GM12878 (cell line): ENCODE results near the gene RAB31. TPM values are rescaled to one million over a fixed set of nuclear protein-coding genes. Genes with fewer than 3 reads are reported as not detected.

Experiments used
- ATAC-seq: fragments of 200-7000 bp; cut with Tn5 transposase; 3 replicates; pipeline ENCODE4 v1.9.1; 2020; ENCODE audit warnings: mild to moderate bottlenecking, moderate library complexity
- BruUV-seq: library from RNA; stranded (reverse); fragments of 400-500 nt; replicated peaks from 2 replicates; lab custom pipeline; 2021; lab: Mats Ljungman, UMichigan
- CTCF ChIA-PET: fragments of 300-600 bp; sonication (Branson Sonifier 250); formaldehyde crosslinking; extraction: SDS; loops from one replicate; lab custom pipeline; 2021; ENCODE audit warnings: inconsistent platforms; lab: Yijun Ruan, JAX
- POLR2A ChIA-PET: fragments of 350-600 bp; formaldehyde crosslinking; extraction: SDS; loops from one replicate; lab custom pipeline; 2021; ENCODE audit warnings: inconsistent platforms; lab: Charles Lee
- RAD21 ChIA-PET: fragments of 300-600 bp; sonication (Branson Sonifier 250); formaldehyde crosslinking; loops from one replicate; lab custom pipeline; 2023; ENCODE audit warnings: antibody characterized with exemption; ENCODE audit not compliant: unreplicated experiment; lab: Charles Lee
- SMC1A ChIA-PET: fragments of 300-600 bp; sonication (Branson Sonifier 250); formaldehyde crosslinking; loops from one replicate; lab custom pipeline; 2023; ENCODE audit not compliant: unreplicated experiment, uncharacterized antibody; lab: Charles Lee
- DNase-seq: peaks from one replicate; pipeline ENCODE4 v3.0.0-alpha.2; 2011; ENCODE audit warnings: low read depth, low spot score
- FAIRE-seq: peaks from 3 replicates; lab custom pipeline; 2011; peaks lifted over from hg19 to GRCh38; lab: Jason Lieb, UNC
- H2AFZ ChIP-seq: 2 replicates; pipeline ENCODE4 v1.6.0; 2011; ENCODE audit warnings: low read depth, low read length, control low read depth; ENCODE audit not compliant: control insufficient read depth
- H3K27ac ChIP-seq: 2 replicates; pipeline ENCODE4 v1.5.1; 2011; ENCODE audit warnings: control low read depth; ENCODE audit not compliant: control insufficient read depth, insufficient read depth
- H3K27me3 ChIP-seq, 2 experiments: replicated peaks in 1 of 2; 2 replicates each; pipeline versions ENCODE4 v1.6.0 to v1.6.1; 2011; ENCODE audit warnings: low read length in 1 of 2; ENCODE audit not compliant: control insufficient read depth in 2 of 2, insufficient read depth in 2 of 2
- H3K36me3 ChIP-seq, 2 experiments: 2 replicates each; pipeline ENCODE4 v1.5.1; 2011; ENCODE audit warnings: low read length in 1 of 2; ENCODE audit not compliant: control insufficient read depth in 2 of 2, insufficient read depth in 2 of 2
- H3K4me1 ChIP-seq: 2 replicates; pipeline ENCODE4 v1.6.1; 2011; ENCODE audit warnings: mild to moderate bottlenecking, low read length, moderate library complexity, mixed read lengths; ENCODE audit not compliant: control insufficient read depth, insufficient read depth
- H3K4me2 ChIP-seq: 2 replicates; pipeline ENCODE4 v1.6.0; 2011; ENCODE audit warnings: control low read depth; ENCODE audit not compliant: control insufficient read depth, insufficient read depth
- H3K4me3 ChIP-seq: fragments of 200-600 bp; sonication (generic); 2 replicates; pipeline ENCODE4 v1.5.1; 2016
- H3K79me2 ChIP-seq: 2 replicates; pipeline ENCODE4 v1.6.0; 2011; ENCODE audit warnings: low read length; ENCODE audit not compliant: control insufficient read depth, insufficient read depth
- H3K9ac ChIP-seq: 2 replicates; pipeline ENCODE4 v1.8.0; 2011; ENCODE audit warnings: low read length, control low read depth, mixed read lengths; ENCODE audit not compliant: control insufficient read depth, insufficient read depth
- H3K9me3 ChIP-seq: replicated peaks from 3 replicates; pipeline ENCODE4 v1.5.1; 2011; ENCODE audit warnings: mild to moderate bottlenecking, low read length; ENCODE audit not compliant: control insufficient read depth, insufficient read depth
- H4K20me1 ChIP-seq: 2 replicates; pipeline ENCODE4 v1.6.0; 2011; ENCODE audit not compliant: control insufficient read depth, insufficient read depth
- ASH2L ChIP-seq: fragments of 300-600, 200-600 bp; sonication (generic); IDR thresholded peaks from 2 replicates; pipeline ENCODE4 v1.6.1; 2017; ENCODE audit warnings: low read depth, mild to moderate bottlenecking, borderline replicate concordance
- BMI1 ChIP-seq: fragments of 450-650 bp; IDR thresholded peaks from 2 replicates; pipeline ENCODE4 v1.6.1; 2016; ENCODE audit warnings: mild to moderate bottlenecking, moderate library complexity, borderline replicate concordance
- BRCA1 ChIP-seq: IDR thresholded peaks from 2 replicates; pipeline ENCODE4 v1.6.1; 2011; ENCODE audit warnings: low read depth, low read length, improper control_type of control experiment
- CEBPB ChIP-seq, 2 experiments: fragments of 150-350 bp in 1 of 2; IDR thresholded peaks; 2 replicates each; pipeline ENCODE4 v1.6.1; 2012 to 2014; ENCODE audit warnings: low read depth in 2 of 2, low read length in 2 of 2, borderline replicate concordance in 1 of 2, inconsistent platforms in 1 of 2
- HDAC6 ChIP-seq: fragments of 200-600 bp; sonication (generic); IDR thresholded peaks from one replicate; pipeline ENCODE4 v1.8.0; 2017; ENCODE audit warnings: antibody characterized with exemption; ENCODE audit not compliant: unreplicated experiment
- KAT2A ChIP-seq: conservative IDR thresholded peaks from 2 replicates; pipeline ENCODE4 v1.6.1; 2011; ENCODE audit warnings: low read depth, low read length; ENCODE audit not compliant: control insufficient read depth
- KLF5 ChIP-seq: fragments of 450-650 bp; IDR thresholded peaks from 2 replicates; pipeline ENCODE4 v1.6.1; 2014; ENCODE audit warnings: mild to moderate bottlenecking; ENCODE audit not compliant: partially characterized antibody
- MTA2 ChIP-seq: fragments of 450-650 bp; IDR thresholded peaks from 2 replicates; pipeline ENCODE4 v1.6.1; 2016; ENCODE audit warnings: low read depth, mild to moderate bottlenecking, moderate library complexity
- NR2C1 ChIP-seq: fragments of 450-650 bp; IDR thresholded peaks from 2 replicates; pipeline ENCODE4 v1.6.1; 2017; ENCODE audit warnings: antibody characterized with exemption, mild to moderate bottlenecking, moderate library complexity
- PML ChIP-seq: IDR thresholded peaks from 2 replicates; pipeline ENCODE4 v1.6.1; 2012; ENCODE audit warnings: low read length, inconsistent platforms
- POLR2A ChIP-seq: IDR thresholded peaks from 2 replicates; pipeline ENCODE4 v1.6.1; 2011; ENCODE audit warnings: low read depth, mild to moderate bottlenecking, low read length
- SREBF1 ChIP-seq: IDR thresholded peaks from 2 replicates; pipeline ENCODE4 v1.6.1; 2012; ENCODE audit warnings: mild to moderate bottlenecking, low read length
- TCF12 ChIP-seq: IDR thresholded peaks from 2 replicates; pipeline ENCODE4 v1.6.1; 2011; ENCODE audit warnings: low read depth, mild to moderate bottlenecking, low read length
- TCF7 ChIP-seq: IDR thresholded peaks from 2 replicates; pipeline ENCODE4 v1.6.1; 2014; ENCODE audit warnings: antibody characterized with exemption, borderline replicate concordance
- WRNIP1 ChIP-seq: IDR thresholded peaks from 2 replicates; pipeline ENCODE4 v1.6.1; 2011; ENCODE audit warnings: low read depth, low read length, improper control_type of control experiment, borderline replicate concordance
- ZNF24 ChIP-seq: fragments of 450-650 bp; IDR thresholded peaks from 2 replicates; pipeline ENCODE4 v1.6.1; 2017; ENCODE audit warnings: antibody characterized with exemption, mild to moderate bottlenecking
- ZNF384 ChIP-seq: IDR thresholded peaks from 2 replicates; pipeline ENCODE4 v1.6.1; 2012; ENCODE audit warnings: low read depth, mild to moderate bottlenecking, low read length, improper control_type of control experiment, borderline replicate concordance
- ZSCAN29 ChIP-seq: fragments of 450-650 bp; IDR thresholded peaks from 2 replicates; pipeline ENCODE4 v1.6.1; 2017; ENCODE audit warnings: mild to moderate bottlenecking, moderate library complexity
- WGBS: methylation state at CpG from one replicate; pipeline ENCODE4 v1.1.6; 2016; ENCODE audit warnings: low lambda C conversion rate; ENCODE audit not compliant: insufficient replicate concordance, insufficient coverage; ENCODE audit errors: missing lambda C conversion rate; 5-methylcytosine and 5-hydroxymethylcytosine counted together
- in situ Hi-C: fragments of 300-500 bp; cut with MboI; formaldehyde crosslinking; loops from 9 replicates; pipeline ENCODE4 v1.14.3; 2018; ENCODE audit warnings: mixed read lengths
- intact Hi-C: fragments of 100-400 bp; cut with micrococcal nuclease; formaldehyde crosslinking; loops from one replicate; pipeline ENCODE4 v1.14.2; 2022; ENCODE audit not compliant: unreplicated experiment
- polyA plus RNA-seq, 11 experiments: library from polyadenylated mRNA; depleted of rRNA in 4 of 11; unstranded in 6 of 11; stranded (reverse) in 5 of 11; fragments of >200 nt; fragmentation: Nextera tagmentation in 4 of 11; fragmentation: Illumina TruSeq in 1 of 11; extraction: Ambion mirVana in 4 of 11; extraction: Trizol in 1 of 11; gene quantifications; 1 replicate in 1 of 11; 2 replicates in 10 of 11; pipeline versions ENCODE4 v1.2.1 to v1.2.3, GENCODE V29; 2011 to 2016; ENCODE audit warnings: inconsistent platforms in 2 of 11, missing spikeins in 2 of 11, low read depth in 1 of 11
- total RNA-seq, 4 experiments: library from RNA; depleted of rRNA in 3 of 4; stranded (reverse); fragments of >200 nt in 3 of 4; fragmentation: Illumina TruSeq in 1 of 4; extraction: Trizol in 1 of 4; gene quantifications; 2 replicates each; pipeline versions ENCODE4 v1.2.1 to v1.2.3, GENCODE V29; 2013 to 2021
- TF ChIP-seq, protein P1 (sequence below): fragments of 450-650 bp; IDR thresholded peaks from 2 replicates; pipeline ENCODE4 v1.6.1; 2016; ENCODE audit warnings: mild to moderate bottlenecking

The RAB31 gene
- total and polyA plus RNA-seq, 10 of the 15 experiments (the other 5 are each of a cell fraction or from before 2014, with no cell fraction given) = 0.80 to 23.3 (median 12.2) TPM

DNA sequence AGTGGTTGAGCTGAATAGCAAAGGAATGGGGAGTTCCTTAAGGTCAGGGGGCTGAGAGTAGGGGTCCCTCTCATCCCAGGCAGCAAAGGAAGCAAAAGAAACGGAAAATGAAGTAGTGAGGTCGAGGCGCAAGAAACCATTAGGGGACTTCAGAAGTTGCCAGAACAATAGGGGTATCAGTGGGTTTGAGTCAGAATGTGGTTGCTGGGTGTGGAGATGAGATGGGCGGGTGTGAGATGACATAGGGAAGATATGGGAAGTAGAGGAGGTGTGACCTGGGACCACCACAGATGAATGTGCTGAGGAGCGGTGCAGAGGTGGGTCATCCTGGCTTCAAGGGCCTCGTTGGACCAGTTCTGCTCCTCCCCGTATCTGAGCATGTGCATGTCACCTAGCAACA is 192.6 kb downstream of the RAB31 start:
- no peak overlapping the region for H3K4me2 ChIP-seq
- WGBS = 52% methylated on average over 7 of the region's 7 CpGs

GRCh38 chr18:9901377-9901776 is 193.3 kb downstream of the RAB31 start:
- no TSS peak for BruUV-seq
- in situ Hi-C loops = loop anchor here (25.0 kb wide), 2 partner anchors 289 to 1289 kb away; partner anchors contain the start of genes PPP4R1 and RAB12
- H3K27me3 ChIP-seq = no peaks in the 10 kb centered on the region
- RAD21 ChIA-PET = no interaction called here
- H3K9me3 ChIP-seq = no peaks in the 10 kb centered on the region
- FAIRE-seq (no peak), ATAC-seq (no peak), DNase-seq (no peak)
- H3K9ac ChIP-seq = no peak overlapping the region
- H3K4me2 ChIP-seq = no peak overlapping the region
- POLR2A ChIA-PET = no interaction called here
- no peaks in the 10 kb centered on the region for H3K79me2 ChIP-seq
- H3K4me3 ChIP-seq = no peak overlapping the region
- SMC1A ChIA-PET = interaction anchor here (0.7 kb wide), 1 partner anchor 51 kb away, joined by 5 read pairs; no protein-coding TSS in a partner anchor
- H3K4me1 ChIP-seq = no peaks in the 10 kb centered on the region
- H2AFZ ChIP-seq = no peak overlapping the region
- no peaks in the 10 kb centered on the region for H4K20me1 ChIP-seq
- no peak for TF ChIP-seq ASH2L
- no peak for TF ChIP-seq BMI1
- TF ChIP-seq KLF5 = no peak
- TF ChIP-seq, protein P1, sequence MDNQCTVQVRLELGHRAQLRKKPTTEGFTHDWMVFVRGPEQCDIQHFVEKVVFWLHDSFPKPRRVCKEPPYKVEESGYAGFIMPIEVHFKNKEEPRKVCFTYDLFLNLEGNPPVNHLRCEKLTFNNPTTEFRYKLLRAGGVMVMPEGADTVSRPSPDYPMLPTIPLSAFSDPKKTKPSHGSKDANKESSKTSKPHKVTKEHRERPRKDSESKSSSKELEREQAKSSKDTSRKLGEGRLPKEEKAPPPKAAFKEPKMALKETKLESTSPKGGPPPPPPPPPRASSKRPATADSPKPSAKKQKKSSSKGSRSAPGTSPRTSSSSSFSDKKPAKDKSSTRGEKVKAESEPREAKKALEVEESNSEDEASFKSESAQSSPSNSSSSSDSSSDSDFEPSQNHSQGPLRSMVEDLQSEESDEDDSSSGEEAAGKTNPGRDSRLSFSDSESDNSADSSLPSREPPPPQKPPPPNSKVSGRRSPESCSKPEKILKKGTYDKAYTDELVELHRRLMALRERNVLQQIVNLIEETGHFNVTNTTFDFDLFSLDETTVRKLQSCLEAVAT = no peak
- no peak for TF ChIP-seq CEBPB (IDR thresholded peaks at IDR 0.05; ENCODE audit: borderline replicate concordance in 1 of 2, low read depth in 2 of 2, low read length in 2 of 2)
- no peak for TF ChIP-seq NR2C1
- no peak for TF ChIP-seq TCF7
- no peak for TF ChIP-seq TCF12
- no peak for TF ChIP-seq KAT2A
- TF ChIP-seq MTA2 = no peak
- TF ChIP-seq POLR2A = no peak
- WGBS = 65% methylated on average over 3 of the region's 3 CpGs
- CTCF ChIA-PET = interaction anchor here (0.6 kb wide), 1 partner anchor 131 kb away, joined by 3 read pairs; no protein-coding TSS in a partner anchor
- H3K36me3 ChIP-seq = no peaks in the 10 kb centered on the region
- no peak overlapping the region for H3K27ac ChIP-seq
- intact Hi-C loops = no loop called here

More for the DNA sequence above, 192.6 kb downstream of the RAB31 start:
- ATAC-seq (no peak), FAIRE-seq (no peak), DNase-seq (no peak)
- intact Hi-C loops = no loop called here
- Histone ChIP-seq H4K20me1 (no peaks in the 10 kb centered on the region), H3K4me3 (no peak overlapping the region), H3K79me2 (no peaks in the 10 kb centered on the region), H3K9ac (no peak overlapping the region), H2AFZ (no peak overlapping the region), H3K9me3 (no peaks in the 10 kb centered on the region), H3K4me1 (no peaks in the 10 kb centered on the region), H3K27ac (no peak overlapping the region), H3K36me3 (no peaks in the 10 kb centered on the region), H3K27me3 (no peaks in the 10 kb centered on the region)
- in situ Hi-C loops = loop anchor here (25.0 kb wide), 2 partner anchors 288 to 1288 kb away; partner anchors contain the start of genes PPP4R1 and RAB12
- SMC1A ChIA-PET = no interaction called here
- no TSS peak for BruUV-seq
- TF ChIP-seq HDAC6 (no peak), SREBF1 (no peak), ZNF24 (no peak), PML (no peak), ZNF384 (no peak), WRNIP1 (no peak), ZSCAN29 (no peak), BRCA1 (no peak)
- CTCF ChIA-PET = no interaction called here
- POLR2A ChIA-PET = no interaction called here
- RAD21 ChIA-PET = no interaction called here
